Activated naive CD4-positive, alpha-beta T cell treated with anti-CD3 and anti-CD28 coated beads, Interleukin-2, amount 10 ng/mL, durations not matched to agents 7 days and 5 days (primary cell): ENCODE data around the gene GEMIN5.
A peak's percentile ranks its signal among the peaks of the same experiment; 100 is the strongest.
"Not testable (repeated sequence)": the region's sequence is repeated elsewhere in the genome, so short reads cannot be mapped to it uniquely, and the experiment has no call there.

Experiments used
- CTCF ChIA-PET: fragments of 350-600 bp; sonication (Branson Sonifier 250); formaldehyde crosslinking; loops from one replicate; lab custom pipeline; 2021; ENCODE audit warnings: antibody characterized with exemption; lab: Charles Lee
- DNase-seq: peaks from one replicate; pipeline ENCODE4 v3.0.0-alpha.2; 2020
- H3K27ac Mint-ChIP-seq: one replicate; pipeline ENCODE4 v1.8.0; 2021; ENCODE audit warnings: mild to moderate bottlenecking, moderate library complexity, mixed read lengths
- H3K27me3 Mint-ChIP-seq: one replicate; pipeline ENCODE4 v1.8.0; 2021; ENCODE audit warnings: mild to moderate bottlenecking, mixed read lengths
- H3K36me3 Mint-ChIP-seq: one replicate; pipeline ENCODE4 v1.8.0; 2021; ENCODE audit warnings: mixed read lengths
- H3K4me1 Mint-ChIP-seq: one replicate; pipeline ENCODE4 v1.8.0; 2021; ENCODE audit warnings: mixed read lengths
- H3K4me3 Mint-ChIP-seq: one replicate; pipeline ENCODE4 v1.8.0; 2021; ENCODE audit warnings: mild to moderate bottlenecking, moderate library complexity, mixed read lengths
- H3K9me3 Mint-ChIP-seq: one replicate; pipeline ENCODE4 v1.8.0; 2021; ENCODE audit warnings: mixed read lengths

Gene GEMIN5

GRCh38 chr5:154933537-154933936 is 4.5 kb downstream of the GEMIN5 start:
- H3K4me3 Mint-ChIP-seq = no peak overlapping the region
- CTCF ChIA-PET = no interaction called here
- no peak for DNase-seq
- H3K9me3 Mint-ChIP-seq = no peaks in the 10 kb centered on the region
- peaks cover 26% of the 10 kb centered on the region for H3K4me1 Mint-ChIP-seq
- no peak overlapping the region for H3K27ac Mint-ChIP-seq
- peaks cover 24% of the 10 kb centered on the region for H3K36me3 Mint-ChIP-seq
- H3K27me3 Mint-ChIP-seq = no peaks in the 10 kb centered on the region

- Mint-ChIP-seq H3K27ac (no peak overlapping the region), H3K9me3 (no peaks in the 10 kb centered on the region), H3K4me1 (no peaks in the 10 kb centered on the region), H3K4me3 (no peak overlapping the region), H3K27me3 (no peaks in the 10 kb centered on the region), H3K36me3 (peaks cover 33% of the 10 kb centered on the region)
- CTCF ChIA-PET = no interaction called here
- DNase-seq = no peak
Observed at GRCh38 chr5:154923441-154924430, 14.3 kb downstream of the GEMIN5 start.

GRCh38 chr5:154917757-154918156 is 20.3 kb downstream of the GEMIN5 start:
- H3K27ac Mint-ChIP-seq = no peak overlapping the region
- H3K4me3 Mint-ChIP-seq = no peak overlapping the region
- DNase-seq = no peak
- CTCF ChIA-PET = interaction anchor here (1.5 kb wide), 1 partner anchor 11 kb away, joined by 6 read pairs; no protein-coding TSS in a partner anchor
- no peaks in the 10 kb centered on the region for H3K9me3 Mint-ChIP-seq
- no peaks in the 10 kb centered on the region for H3K27me3 Mint-ChIP-seq
- H3K36me3 Mint-ChIP-seq = peaks cover 31% of the 10 kb centered on the region
- H3K4me1 Mint-ChIP-seq = no peaks in the 10 kb centered on the region

GRCh38 chr5:154916874-154917273 is 21.1 kb downstream of the GEMIN5 start:
- no peak overlapping the region for H3K4me3 Mint-ChIP-seq
- no peaks in the 10 kb centered on the region for H3K4me1 Mint-ChIP-seq
- H3K36me3 Mint-ChIP-seq = peaks cover 38% of the 10 kb centered on the region
- no peak overlapping the region for H3K27ac Mint-ChIP-seq
- no peaks in the 10 kb centered on the region for H3K9me3 Mint-ChIP-seq
- CTCF ChIA-PET = interaction anchor here (1.3 to 1.5 kb wide), 2 partner anchors 10 to 12 kb away, joined by 4 to 6 read pairs; no protein-coding TSS in a partner anchor
- H3K27me3 Mint-ChIP-seq = no peaks in the 10 kb centered on the region
- no peak for DNase-seq

- H3K27me3 Mint-ChIP-seq, H3K4me3 Mint-ChIP-seq, CTCF ChIA-PET, H3K4me1 Mint-ChIP-seq, DNase-seq, H3K27ac Mint-ChIP-seq, H3K9me3 Mint-ChIP-seq: not testable (repeated sequence)
- H3K36me3 Mint-ChIP-seq = peaks cover 39% of the 10 kb centered on the region
Observed at GRCh38 chr5:154905601-154906000, 32.4 kb downstream of the GEMIN5 start.

- Mint-ChIP-seq H3K27ac (no peak overlapping the region), H3K27me3 (no peaks in the 10 kb centered on the region), H3K36me3 (peaks cover 47% of the 10 kb centered on the region), H3K4me3 (no peak overlapping the region), H3K4me1 (no peaks in the 10 kb centered on the region), H3K9me3 (no peaks in the 10 kb centered on the region)
- CTCF ChIA-PET = interaction anchor here (1.0 kb wide), 1 partner anchor 43 kb away, joined by 4 read pairs; no protein-coding TSS in a partner anchor
- DNase-seq = no peak
Observed at GRCh38 chr5:154901913-154902312, 36.1 kb downstream of the GEMIN5 start.

- CTCF ChIA-PET = no interaction called here
- no peak for DNase-seq
- Mint-ChIP-seq H3K36me3 (peaks cover 50% of the 10 kb centered on the region), H3K4me1 (no peaks in the 10 kb centered on the region), H3K27me3 (no peaks in the 10 kb centered on the region), H3K27ac (no peak overlapping the region), H3K4me3 (no peak overlapping the region), H3K9me3 (no peaks in the 10 kb centered on the region)
Observed at GRCh38 chr5:154901276-154901675, 36.7 kb downstream of the GEMIN5 start.

- Mint-ChIP-seq H3K9me3 (no peaks in the 10 kb centered on the region), H3K36me3 (peaks cover 55% of the 10 kb centered on the region), H3K4me1 (no peaks in the 10 kb centered on the region), H3K4me3 (no peak overlapping the region), H3K27ac (no peak overlapping the region), H3K27me3 (no peaks in the 10 kb centered on the region)
- DNase-seq = no peak
- CTCF ChIA-PET = no interaction called here
Observed at GRCh38 chr5:154900066-154900465, 37.9 kb downstream of the GEMIN5 start.

GRCh38 chr5:154899151-154899816 is 38.7 kb downstream of the GEMIN5 start:
- peaks cover 51% of the 10 kb centered on the region for H3K36me3 Mint-ChIP-seq
- peak overlapping the region; percentile 55 for H3K27ac Mint-ChIP-seq
- no peaks in the 10 kb centered on the region for H3K9me3 Mint-ChIP-seq
- no peaks in the 10 kb centered on the region for H3K27me3 Mint-ChIP-seq
- no peak for DNase-seq
- no peak overlapping the region for H3K4me3 Mint-ChIP-seq
- CTCF ChIA-PET = no interaction called here
- no peaks in the 10 kb centered on the region for H3K4me1 Mint-ChIP-seq

GRCh38 chr5:154898210-154898609 is 39.8 kb downstream of the GEMIN5 start:
- Mint-ChIP-seq H3K9me3 (no peaks in the 10 kb centered on the region), H3K4me3 (no peak overlapping the region), H3K36me3 (peaks cover 52% of the 10 kb centered on the region), H3K4me1 (peaks cover 3% of the 10 kb centered on the region), H3K27me3 (no peaks in the 10 kb centered on the region), H3K27ac (no peak overlapping the region)
- no peak for DNase-seq
- CTCF ChIA-PET = no interaction called here

- Mint-ChIP-seq H3K4me1 (peaks cover 6% of the 10 kb centered on the region), H3K27me3 (no peaks in the 10 kb centered on the region), H3K9me3 (no peaks in the 10 kb centered on the region), H3K4me3 (no peak overlapping the region), H3K27ac (no peak overlapping the region), H3K36me3 (peaks cover 50% of the 10 kb centered on the region)
- CTCF ChIA-PET = no interaction called here
- no peak for DNase-seq
Observed at GRCh38 chr5:154896562-154897165, 41.3 kb downstream of the GEMIN5 start.

GRCh38 chr5:154895606-154896561 is 42.1 kb downstream of the GEMIN5 start:
- CTCF ChIA-PET = no interaction called here
- Mint-ChIP-seq H3K4me1 (peaks cover 6% of the 10 kb centered on the region), H3K9me3 (no peaks in the 10 kb centered on the region), H3K27ac (no peak overlapping the region), H3K36me3 (peaks cover 56% of the 10 kb centered on the region), H3K4me3 (no peak overlapping the region), H3K27me3 (no peaks in the 10 kb centered on the region)
- DNase-seq = no peak

GRCh38 chr5:154893381-154893780 is 44.6 kb downstream of the GEMIN5 start:
- Mint-ChIP-seq H3K36me3 (peaks cover 61% of the 10 kb centered on the region), H3K4me3 (no peak overlapping the region), H3K27me3 (no peaks in the 10 kb centered on the region), H3K27ac (peak overlapping the region; percentile 17), H3K9me3 (no peaks in the 10 kb centered on the region), H3K4me1 (peaks cover 6% of the 10 kb centered on the region)
- CTCF ChIA-PET = interaction anchor here (0.6 kb wide), 1 partner anchor 155 kb away, joined by 4 read pairs; no protein-coding TSS in a partner anchor
- no peak for DNase-seq
